ENCODE results near the gene PAFAH2. TPM values are rescaled to one million over a fixed set of nuclear protein-coding genes. Genes with fewer than 3 reads are reported as not detected.

The PAFAH2 gene
- 84.2 TPM for polyA plus RNA-seq (ENCODE audit: insufficient read length)

DNA sequence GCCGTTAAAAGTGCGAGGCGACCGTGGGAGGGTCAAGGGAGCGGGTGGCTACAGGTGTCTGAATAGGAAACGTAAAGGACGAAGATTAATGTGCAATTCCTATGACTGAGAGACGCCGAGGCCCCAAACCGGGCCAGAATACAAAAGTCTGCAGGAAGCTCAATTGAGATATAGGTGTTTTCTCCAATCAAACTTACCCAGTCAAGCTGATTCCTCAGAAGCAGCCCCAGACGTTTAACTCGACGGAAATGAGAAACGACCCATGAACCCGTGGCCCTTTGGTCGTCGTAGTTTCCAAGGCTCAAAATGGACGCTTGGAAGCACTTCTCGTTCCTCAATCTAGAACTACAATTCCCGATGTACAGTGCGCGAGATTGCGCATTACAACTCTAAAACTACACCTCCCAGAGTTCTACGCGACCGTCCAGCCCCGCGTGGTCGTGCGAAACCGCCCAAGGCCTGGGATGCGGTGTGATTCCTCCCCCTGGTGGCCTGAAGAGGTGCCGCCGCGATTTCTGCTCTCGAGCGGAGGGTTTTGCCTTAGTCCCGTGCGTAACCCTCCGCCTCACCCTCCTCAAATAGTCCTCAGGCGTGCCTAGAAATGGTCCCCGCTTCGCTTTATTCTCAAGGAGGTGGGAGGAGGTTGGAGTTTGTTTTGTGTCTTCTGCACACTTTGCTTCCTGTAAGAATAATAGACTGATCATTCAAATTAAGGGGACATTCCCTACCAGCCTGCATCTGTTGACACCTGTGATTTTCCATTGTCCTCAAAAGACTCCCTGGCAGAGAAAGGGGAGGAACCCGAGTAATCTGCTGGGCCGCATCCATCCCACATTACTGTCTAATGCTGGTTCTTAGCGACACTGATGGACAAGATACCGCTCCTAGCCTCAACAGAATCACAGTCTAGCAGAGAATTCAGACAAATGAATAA, at the start of gene PAFAH2:
PAFAH2 (minus strand) TSS at position 236 of the 934 bp plus-strand sequence. CDS start 7,247 bp downstream, outside the sequence.
- DNase-seq (ENCODE audit: low read depth): peak; percentile 100

DNA sequence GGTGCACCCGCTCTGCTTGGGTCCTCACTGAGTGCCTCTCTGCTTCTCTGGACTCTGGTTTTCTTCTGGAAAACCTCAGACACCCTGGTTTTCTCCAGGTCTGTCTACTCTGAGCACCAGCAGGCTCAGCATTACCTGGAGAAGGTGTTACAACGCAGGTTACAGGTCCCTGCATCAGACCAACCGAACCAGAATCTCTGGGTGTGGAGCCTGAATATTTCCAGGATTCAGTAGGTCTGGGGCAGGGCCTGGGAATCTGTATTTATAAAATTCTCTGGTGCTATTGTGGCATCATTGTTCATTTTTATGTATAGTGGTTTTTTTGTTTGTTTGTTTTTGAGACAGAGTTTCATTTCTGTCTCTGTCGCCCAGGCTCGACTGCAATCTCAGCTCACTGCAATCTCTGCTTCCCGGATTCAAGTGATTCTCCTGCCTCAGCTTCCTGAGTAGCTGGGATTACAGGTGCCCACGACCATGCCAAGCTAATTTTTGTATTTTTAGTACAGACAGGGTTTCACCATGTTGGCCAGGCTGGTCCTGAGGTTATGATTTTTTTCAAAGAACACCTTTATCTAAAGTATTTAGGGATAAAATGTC, 49.5 kb upstream of the PAFAH2 start:
- no peak for DNase-seq (ENCODE audit: low read depth)

DNA sequence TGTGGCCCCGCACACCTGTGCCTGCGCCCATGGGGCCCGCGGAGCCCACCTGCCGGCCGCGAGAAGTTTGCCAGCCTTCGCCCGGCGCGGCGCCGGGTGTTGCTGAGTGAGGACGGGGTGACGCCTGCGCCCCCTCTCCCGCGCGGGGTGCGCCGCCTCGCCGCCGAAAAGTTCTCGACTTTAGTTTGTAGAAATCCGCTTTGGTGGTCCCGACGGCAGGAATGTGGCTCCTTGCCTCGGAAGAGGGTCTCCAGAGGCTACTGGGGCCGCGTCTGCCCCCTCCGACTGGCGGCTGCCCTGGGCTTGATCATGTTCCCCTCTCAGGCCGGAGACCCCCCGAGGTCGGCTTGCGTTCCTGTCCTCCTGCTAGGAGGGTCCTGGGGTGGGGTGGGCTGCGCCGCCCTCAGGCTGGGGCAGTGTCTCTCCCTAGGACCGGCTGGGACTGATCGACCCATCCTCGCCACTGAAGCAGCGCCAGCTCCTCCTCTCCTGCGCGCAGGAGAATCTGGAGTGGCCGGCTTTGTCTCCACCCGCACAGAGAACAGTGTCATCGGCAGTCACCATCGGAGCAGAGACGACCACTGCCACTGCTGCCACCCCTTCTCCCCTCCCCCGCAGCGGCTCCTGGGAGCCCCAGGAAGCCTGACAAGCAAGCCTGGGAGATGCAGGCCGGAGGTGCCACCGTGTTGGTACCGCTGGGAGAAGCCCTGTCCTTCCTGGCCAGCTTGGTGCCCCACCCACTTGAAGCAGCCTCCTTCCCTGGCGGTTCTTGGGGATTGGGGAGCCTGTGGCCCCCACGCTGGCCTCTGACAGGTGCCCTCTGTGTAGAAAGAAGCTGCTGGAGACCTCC, 48.6 kb upstream of the PAFAH2 start:
- no peak for DNase-seq (ENCODE audit: low read depth)

DNA sequence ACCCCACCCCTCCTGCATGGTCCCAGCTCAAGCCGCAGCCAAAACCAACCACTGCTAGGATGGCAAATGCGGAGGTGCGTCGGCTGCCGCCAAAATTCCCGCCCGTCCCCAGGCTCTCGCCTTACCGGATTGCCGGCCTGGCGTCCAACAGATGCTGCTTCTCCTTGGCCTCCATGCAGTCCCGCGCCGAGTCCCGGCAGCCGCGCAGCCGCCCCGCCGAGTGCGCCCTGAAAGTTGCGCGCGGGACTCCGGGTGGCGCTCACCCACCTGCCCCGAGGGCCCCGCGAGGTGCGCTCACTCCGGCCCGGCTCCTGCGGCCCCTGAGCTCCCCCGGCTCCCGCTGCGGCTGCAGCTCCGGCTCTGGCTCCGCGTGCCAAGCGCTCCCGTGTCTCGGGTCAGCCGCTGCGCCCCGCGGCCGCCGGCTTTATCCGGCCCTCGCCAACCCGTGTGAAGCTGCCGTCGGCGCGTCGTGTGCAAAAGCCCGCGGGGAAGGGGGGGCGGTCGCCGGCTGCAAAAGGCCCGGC, 47.9 kb upstream of the PAFAH2 start, which contains the start of gene SLC30A2:
SLC30A2 (minus strand) TSS at position 397 of the 524 bp plus-strand sequence; CDS start at position 175, 222 bp downstream.
- DNase-seq (ENCODE audit: low read depth): no peak

DNA sequence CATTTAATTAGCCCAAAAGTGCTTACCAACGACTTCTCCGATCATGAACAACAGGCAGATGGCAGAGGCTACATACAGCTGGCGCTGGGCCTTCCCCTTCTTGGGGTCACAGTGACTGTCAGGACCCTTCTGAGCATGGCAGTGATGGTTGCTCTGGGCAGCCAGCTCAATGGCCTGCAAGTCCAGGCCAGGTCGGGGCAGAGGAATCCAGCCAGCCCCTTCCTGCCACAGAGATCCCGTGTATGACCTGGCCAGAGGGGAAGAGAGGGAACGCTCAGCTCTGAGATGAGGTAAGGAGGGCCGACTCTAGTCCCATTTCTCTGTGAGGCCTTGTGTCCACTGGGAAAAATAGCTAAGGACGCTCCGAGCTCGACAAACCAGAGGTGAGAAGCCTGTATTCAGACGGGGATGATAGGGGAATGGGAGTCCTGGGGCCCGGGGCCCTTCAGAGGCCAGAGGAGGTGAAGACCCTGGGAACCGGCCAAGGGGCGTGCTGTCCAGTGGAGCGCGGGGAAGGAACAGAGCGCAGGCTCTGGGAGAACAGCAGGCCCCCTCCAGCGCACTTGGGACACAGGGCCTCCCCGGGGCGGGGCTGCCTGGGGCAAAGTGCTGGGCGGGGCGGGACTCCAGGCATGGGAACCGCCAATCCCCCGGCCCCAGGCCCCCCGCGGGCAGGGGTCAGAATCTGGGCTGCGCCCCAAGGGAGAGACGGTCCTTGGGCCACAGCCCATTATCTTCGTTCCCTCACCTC, 47.3 kb upstream of the PAFAH2 start:
- DNase-seq (ENCODE audit: low read depth): no peak

DNA sequence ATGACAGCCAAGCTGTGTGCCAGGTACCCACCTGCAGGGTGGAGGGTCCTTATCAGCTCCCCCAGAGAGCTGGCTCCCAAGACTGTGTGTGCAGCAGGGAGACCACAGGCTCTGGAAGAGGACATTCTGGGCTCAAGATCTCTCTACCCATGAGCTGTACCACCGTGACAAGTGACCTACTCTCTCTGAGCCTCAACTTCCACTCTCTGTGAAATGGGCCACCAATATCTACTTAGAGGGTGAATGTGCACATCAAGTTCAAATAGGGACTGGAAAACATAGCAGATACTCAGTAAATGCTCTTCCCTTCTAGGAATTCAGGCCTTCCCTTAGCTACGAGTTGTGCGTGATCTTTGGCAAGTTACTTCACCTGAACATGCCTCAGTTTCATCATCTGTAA, 46.6 kb upstream of the PAFAH2 start:
- no peak for DNase-seq (ENCODE audit: low read depth)

DNA sequence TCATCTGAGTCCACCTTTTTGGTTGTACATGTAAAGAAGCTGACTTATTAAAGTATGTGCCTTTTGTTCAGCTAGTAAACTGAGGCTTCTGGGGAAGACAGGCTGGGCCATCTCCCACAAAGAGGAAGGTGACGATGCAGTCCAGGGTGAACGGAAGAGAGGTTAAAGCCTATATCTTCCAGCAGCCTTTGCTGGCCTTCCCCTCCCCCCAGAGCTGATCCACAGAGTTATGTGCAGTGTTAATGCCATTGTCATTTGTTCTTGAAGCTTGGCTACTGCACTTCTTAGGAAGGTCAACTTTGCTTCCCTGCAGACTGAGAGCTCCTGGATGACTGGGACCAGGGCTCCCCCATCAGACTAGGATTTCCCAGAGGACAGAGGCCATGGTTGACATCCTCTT, 45.9 kb upstream of the PAFAH2 start:
- DNase-seq (ENCODE audit: low read depth): no peak

DNA sequence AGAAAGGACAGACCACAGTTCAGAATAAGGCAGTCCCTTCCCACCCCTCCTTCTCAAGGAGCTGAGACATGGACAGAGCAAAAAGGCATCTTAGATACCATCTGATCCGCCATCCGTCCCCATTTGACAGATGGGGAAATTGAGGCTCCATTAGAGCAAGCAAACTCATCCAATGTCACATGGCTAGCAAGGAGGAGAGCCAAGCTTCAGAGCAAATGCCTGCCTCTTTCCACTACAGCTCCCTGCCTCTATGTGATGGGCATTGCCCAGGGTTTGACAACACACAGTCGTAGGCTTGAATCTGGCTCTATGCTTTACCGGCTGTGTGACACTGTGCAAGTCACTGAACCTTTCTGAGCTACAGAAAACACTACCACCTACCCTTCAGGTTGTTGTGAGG, 44.1 kb upstream of the PAFAH2 start:
- no peak for DNase-seq (ENCODE audit: low read depth)

DNA sequence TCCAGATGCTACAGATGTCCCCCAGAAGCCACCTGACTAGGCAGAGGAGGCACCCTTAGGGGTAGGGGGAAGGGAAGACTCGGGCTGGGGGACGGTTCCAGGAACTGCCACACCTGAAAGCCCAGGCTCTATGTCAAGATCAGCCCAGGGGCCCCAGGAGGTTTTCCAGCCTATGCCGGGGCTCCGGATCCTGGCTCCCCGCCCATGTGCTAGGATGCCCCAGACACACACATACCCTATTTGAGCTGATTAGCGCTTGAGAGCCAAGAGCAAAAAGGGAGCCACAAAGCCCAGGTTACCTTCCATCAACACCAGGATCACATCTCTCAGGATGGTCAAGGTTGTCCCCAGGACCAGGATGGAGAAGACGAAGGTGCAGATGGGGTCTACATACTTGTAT, 43.5 kb upstream of the PAFAH2 start:
- no peak for DNase-seq (ENCODE audit: low read depth)

DNA sequence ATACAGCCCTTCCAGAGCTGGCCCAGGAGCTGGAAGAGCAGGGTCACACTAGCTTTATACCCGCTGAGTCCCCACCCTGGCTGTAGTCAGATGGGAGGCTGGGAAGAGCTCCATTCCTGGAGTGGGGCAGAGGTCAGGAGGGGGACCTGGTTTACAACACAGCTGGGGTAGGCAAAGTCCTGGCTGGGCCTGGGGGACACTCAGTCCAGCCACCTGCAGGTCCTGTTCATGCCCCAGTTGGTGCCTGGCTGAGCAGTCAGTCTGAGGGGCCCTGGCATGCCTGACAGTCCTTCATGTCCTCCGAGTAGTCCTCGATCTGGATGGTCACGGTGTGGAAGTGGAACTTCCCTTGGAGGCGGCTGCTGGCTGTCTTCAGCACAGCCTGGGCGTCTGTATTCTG, 41.0 kb upstream of the PAFAH2 start:
- no peak for DNase-seq (ENCODE audit: low read depth)

DNA sequence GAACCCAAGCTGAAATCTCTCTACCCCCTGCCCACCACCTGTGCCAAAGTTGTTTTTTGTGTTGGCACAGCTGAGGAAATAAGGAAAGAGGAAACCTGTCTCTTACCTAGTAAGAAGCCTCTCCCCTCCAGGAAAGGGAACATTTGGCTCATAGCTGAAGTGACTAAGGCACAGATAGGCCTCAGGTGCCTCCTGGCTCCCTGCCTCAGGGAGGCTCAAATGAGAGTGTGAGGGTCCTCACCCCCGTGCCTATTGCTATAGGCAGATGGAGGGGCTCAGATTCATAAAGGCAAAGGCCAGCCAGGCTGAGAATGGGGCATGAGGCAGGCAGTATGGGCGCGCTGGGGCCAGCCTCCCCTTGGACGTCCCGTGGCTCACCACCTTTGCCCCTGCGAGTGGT, 40.6 kb upstream of the PAFAH2 start:
- no peak for DNase-seq (ENCODE audit: low read depth)

DNA sequence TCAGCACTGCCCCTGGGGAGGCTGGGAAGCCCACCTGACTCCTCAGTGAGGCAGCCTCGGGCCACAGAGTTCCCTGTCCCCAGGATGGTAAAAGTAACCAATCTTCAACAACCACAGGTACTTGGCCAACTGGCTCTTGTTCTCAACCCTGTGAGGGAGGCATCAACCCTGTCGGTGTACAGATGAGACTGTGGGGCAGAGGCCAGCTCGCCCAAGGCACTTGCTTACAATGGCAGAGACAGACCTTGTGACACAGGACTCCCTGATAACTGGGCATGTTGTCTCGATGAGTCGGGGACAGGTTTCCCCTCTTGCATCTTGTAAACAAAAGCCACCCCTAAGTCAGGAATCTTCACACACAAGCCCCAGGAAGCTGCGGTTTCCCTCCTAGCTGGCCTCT, 40.0 kb upstream of the PAFAH2 start:
- no peak for DNase-seq (ENCODE audit: low read depth)

DNA sequence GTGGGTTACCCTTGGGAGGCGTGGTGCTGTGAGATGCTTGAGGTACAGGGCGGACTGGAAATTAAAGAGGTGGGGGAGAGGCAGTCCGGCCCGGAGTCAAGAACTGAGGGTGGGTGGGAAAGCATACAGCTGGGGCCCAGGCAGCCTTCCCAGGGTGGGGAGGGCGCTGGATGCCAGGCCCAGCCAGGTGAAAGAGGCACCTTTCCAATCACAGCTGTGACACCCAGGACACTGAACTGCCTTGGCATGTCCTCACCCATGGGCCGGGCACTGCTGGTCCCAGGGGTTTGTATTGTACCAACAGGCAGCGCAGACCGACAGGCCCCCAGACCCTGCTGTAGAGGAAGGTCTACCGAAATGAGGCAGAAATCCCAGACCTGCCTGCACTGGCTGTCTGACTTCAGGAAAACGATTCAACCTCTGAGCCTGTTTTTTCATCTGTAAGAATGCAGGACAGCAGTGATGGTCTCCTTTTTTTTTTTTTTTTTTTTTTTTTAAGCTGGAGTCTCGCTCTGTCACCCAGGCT, 39.0 kb upstream of the PAFAH2 start:
- no peak for DNase-seq (ENCODE audit: low read depth)

DNA sequence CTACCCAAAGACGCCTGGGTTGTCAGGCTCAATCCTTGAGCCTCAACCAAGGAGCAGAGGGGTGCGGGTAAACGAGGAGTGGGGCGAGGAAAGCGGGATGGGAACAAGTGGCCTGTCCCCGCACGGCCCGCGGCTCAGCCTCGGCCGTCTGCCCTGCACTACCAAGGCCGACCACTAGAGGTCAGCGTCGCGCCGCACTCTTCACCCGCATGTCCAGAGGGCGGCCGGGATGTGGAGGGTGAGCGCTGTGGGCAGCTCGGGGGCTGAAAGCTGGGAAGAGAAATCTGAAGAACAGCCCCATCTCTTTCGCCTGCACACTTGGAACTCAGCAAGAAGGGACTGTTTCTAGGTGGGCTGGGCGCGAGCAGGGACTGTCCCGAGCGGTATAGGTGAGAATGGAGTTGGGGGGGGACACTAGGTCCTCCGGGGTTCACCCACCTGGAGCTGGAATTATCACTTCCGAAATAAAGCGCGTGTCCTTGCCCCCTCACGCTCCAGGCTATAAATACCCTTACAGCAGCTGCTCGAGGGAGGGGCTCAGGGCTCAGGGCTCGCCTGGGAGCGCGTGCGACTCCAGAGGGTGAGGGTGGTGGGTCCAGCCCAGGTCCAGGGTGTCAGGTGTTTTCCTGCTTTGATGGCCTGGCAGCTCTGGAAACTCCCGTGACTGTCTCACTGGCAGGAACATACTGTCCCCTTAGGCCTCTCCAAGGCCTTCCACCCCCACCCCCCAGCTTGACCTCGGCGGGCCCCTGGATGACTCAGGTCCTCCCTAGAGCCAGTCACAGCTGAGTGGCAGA, 38.3 kb upstream of the PAFAH2 start:
- DNase-seq (ENCODE audit: low read depth): no peak

DNA sequence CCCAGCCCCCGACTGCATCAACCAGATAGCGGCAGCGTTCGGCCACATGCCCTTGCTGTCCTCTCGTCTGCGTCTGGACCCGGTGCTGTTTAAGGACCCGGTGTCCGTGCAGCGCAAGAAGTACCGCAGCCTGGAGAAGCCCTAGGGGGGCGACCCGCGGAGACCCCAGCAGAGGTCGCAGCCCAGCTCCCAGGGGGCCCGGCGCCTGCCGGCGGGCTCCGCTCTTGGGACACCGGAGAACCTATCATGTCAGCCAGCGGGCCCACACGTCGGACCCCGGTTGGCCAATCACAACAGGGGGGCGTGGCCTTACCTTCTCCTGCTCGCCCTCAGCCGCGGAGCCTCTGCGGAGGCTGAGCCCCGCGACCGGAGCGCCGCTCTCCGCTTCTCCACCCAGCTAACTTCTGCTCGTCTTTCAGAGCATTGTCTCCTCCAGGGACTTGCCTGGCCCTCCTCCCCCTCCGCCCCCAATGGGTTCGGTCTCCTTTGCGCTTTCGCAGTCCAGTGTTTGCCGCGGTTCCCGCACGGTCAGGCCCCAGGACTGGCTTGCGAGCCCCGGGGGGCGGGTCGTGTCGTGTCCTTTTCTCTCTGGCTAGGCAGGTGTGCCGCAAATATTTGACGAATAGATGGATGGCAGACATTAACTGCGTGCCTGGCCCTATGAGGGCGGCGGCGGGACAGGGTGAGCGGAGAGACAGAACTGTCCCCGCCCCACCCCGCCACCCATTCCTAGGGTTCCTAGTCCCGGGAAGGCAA, 37.5 kb upstream of the PAFAH2 start:
- DNase-seq (ENCODE audit: low read depth): peak; percentile 48

DNA sequence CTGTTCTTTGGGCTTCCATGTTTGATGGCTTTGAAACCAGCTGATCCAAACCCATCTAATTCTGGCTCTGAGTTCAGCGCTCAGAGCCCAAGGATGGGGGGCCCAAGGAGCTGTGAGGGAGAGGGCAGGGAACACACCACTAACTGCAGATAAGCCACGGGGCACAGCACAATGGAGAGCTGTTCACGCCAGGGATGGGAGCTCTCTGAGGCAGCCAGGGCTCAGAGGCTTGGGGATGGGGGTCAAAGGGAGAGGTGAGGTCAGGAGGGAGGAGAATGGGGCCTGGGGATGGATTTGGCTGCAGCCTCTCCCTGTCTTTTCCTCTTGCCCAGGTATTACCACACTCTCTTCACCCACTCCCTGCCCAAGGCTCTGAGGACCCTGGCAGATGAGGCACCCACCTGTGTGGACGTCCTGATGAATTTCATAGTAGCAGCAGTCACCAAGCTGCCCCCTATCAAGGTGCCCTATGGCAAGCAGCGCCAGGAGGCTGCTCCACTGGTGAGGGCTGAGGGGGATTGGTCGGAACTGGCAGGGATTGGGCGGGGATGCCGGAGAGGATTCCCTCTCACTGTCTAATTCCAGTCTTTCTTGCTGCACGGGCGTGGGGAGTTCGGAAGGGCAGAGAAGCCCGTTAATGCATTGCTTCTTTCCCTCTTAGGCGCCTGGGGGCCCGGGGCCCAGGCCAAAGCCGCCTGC, 36.8 kb upstream of the PAFAH2 start:
- no peak for DNase-seq (ENCODE audit: low read depth)

DNA sequence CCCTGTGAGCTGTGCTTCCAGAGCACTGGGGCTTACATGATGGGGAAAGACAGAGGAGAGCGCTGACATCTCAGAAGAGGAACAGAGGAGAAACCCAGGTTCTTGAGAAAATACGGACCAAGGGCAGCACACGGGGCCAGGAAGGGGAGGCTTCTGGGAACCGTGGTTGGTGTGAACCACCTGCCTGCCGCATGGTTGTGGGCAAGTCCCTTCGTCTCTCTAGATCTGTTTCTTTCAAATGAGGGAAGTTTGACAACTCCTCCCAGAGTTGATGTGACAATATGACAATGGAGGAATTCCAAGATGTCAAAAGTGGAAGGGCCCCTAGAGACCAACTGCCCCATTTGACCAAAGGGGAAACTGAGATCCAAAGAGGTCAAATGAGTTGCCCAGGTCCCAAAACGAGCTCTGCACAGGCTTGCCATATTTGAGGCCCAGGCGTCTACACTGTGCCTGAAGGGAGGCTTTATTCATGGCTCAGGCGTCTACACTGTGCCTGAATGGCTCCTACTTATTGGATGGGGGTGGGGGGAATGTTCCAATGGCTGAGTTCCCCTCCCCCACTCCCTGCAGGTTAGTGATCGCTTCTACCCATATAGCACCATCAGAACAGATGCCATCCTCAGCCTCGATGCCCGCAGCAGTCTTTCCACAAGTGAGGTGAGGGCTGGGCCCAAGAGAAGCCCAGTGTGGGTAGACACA, 34.9 kb upstream of the PAFAH2 start:
- no peak for DNase-seq (ENCODE audit: low read depth)

DNA sequence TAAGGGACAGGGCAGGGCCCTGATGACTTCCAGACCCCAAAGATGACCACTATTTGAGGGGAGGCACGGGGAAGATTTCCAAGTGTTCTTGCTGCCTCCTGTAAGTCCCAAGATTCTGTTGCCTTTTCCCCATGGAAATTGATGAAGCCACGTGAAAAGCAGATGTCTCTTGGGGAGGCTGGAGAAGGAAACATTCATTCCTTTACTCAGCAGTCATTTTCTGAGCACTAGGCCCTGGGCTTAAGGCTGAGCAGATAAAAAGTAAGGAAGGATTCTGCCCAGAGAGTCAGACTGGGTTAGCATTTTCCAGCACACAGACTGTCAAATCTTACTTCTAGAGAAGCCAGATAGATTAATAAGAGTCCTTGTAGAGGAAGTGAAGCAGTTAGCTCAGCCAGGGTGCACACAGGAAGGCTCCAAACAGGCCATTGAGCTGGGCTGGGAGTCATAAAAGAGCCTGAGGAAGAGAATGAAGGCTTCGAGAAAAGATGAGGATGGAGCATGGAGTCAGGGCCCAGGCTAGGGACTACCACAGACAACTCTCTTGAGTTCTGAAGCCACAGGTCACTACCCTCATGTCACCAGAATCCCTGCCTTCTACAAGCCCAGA, 33.9 kb upstream of the PAFAH2 start:
- DNase-seq (ENCODE audit: low read depth): no peak
